GM19351 (cell line): ENCODE data around the gene ZNF396.

Source experiments
- ATAC-seq: cut with Tn5 transposase; IDR thresholded peaks from one replicate; pipeline ENCODE4 v1.9.1; 2021; ENCODE audit warnings: mild to moderate bottlenecking, moderate library complexity; ENCODE audit not compliant: unreplicated experiment

ZNF396 gene

GRCh38 chr18:35343488-35343935 lies 33.6 kb downstream of the ZNF396 start:
- ATAC-seq = no peak

- no peak for ATAC-seq
Observed at GRCh38 chr18:35337286-35337685, 39.9 kb downstream of the ZNF396 start.

GRCh38 chr18:35335866-35336265 lies 41.3 kb downstream of the ZNF396 start:
- ATAC-seq = no peak

DNA sequence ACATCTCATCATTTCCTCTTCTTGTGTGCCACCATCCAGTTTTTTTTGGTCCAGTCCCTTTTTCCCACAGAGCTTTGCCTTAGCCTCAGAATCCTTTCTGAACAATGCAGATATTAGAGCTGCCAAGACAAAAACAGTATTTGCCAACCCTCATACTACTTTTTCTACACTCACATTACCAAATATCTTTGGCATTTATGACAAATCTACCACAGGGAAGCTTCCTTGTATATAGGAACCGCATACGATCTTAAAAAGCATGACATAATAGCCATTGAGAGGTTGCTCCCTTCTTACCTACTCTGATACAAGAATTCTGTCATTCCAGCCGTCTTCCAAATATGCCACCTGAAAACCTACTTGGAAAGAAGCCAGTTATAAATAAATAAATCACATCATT lies 42.3 kb downstream of the ZNF396 start:
- no peak for ATAC-seq

DNA sequence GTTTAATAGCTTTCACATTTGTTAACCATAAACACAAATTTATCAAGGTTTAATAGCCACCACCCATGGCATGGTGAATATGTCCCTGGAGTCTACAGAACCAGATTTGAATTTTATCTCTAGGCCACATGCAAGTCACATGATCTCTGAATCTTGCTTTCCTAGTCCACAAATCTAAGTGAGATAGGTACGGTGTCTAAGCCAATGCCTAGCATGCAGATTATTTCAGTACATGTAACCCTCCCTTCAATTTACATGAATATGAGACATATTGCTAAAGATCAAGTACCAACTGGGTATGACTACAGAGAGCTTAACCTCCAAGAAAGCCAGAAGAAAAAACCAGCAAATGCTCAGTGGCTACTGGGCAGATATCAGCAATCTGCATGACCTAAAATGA lies 42.9 kb downstream of the ZNF396 start:
- ATAC-seq = no peak

GRCh38 chr18:35331367-35332087 lies 45.6 kb downstream of the ZNF396 start:
- ATAC-seq = no peak

GRCh38 chr18:35328868-35329267 lies 48.3 kb downstream of the ZNF396 start:
- no peak for ATAC-seq

GRCh38 chr18:35326695-35327387 lies 50.3 kb downstream of the ZNF396 start:
- ATAC-seq = no peak

- no peak for ATAC-seq
Observed at GRCh38 chr18:35324926-35325655, 52.0 kb downstream of the ZNF396 start.

- ATAC-seq = no peak
Observed at GRCh38 chr18:35322486-35323458, 54.4 kb downstream of the ZNF396 start.
